Measurements from ENCODE around the gene SMTN.
"Not testable (repeated sequence)": the region's sequence is repeated elsewhere in the genome, so short reads cannot be mapped to it uniquely, and the experiment has no call there.

The SMTN gene

GRCh38 chr22:31091106-31091975 lies 10.2 kb downstream of the SMTN start:
- DNase-seq, result no peak

- no peak for DNase-seq
Measured at GRCh38 chr22:31092161-31092560, 11.0 kb downstream of the SMTN start.

- no peak for DNase-seq
Measured at GRCh38 chr22:31093086-31093850, 12.2 kb downstream of the SMTN start.

- no peak for DNase-seq
Measured at GRCh38 chr22:31094021-31094551, 13.0 kb downstream of the SMTN start.

- no peak for DNase-seq
Measured at GRCh38 chr22:31094741-31095140, 13.6 kb downstream of the SMTN start.

- DNase-seq, result no peak
Measured at GRCh38 chr22:31095637-31096249, 14.6 kb downstream of the SMTN start.

GRCh38 chr22:31096657-31097279 lies 15.7 kb downstream of the SMTN start:
- no peak for DNase-seq

- not testable (repeated sequence) for DNase-seq
Measured at GRCh38 chr22:31097539-31097938, 16.4 kb downstream of the SMTN start.

GRCh38 chr22:31097941-31098631 lies 17.0 kb downstream of the SMTN start:
- DNase-seq, result no peak

- no peak for DNase-seq
Measured at GRCh38 chr22:31098632-31099110, 17.6 kb downstream of the SMTN start.

GRCh38 chr22:31099386-31099785 lies 18.3 kb downstream of the SMTN start:
- no peak for DNase-seq

GRCh38 chr22:31099841-31100761 lies 19.0 kb downstream of the SMTN start:
- no peak for DNase-seq

GRCh38 chr22:31100762-31101525 lies 19.8 kb downstream of the SMTN start:
- DNase-seq, result no peak

- DNase-seq, result no peak
Measured at GRCh38 chr22:31102441-31103081, 21.4 kb downstream of the SMTN start.

GRCh38 chr22:31103111-31103510 lies 22.0 kb downstream of the SMTN start:
- no peak for DNase-seq

GRCh38 chr22:31103899-31104694 lies 23.0 kb downstream of the SMTN start:
- no peak for DNase-seq

GRCh38 chr22:31104869-31105268 lies 23.8 kb downstream of the SMTN start:
- DNase-seq, result no peak

GRCh38 chr22:31105282-31105929 lies 24.3 kb downstream of the SMTN start:
- DNase-seq, result no peak

Measured in activated CD4-positive, CD25-positive, alpha-beta regulatory T cell treated with anti-CD3 and anti-CD28 coated beads, Interleukin-2, amount 50 U/mL, for 72 hours (primary cell).